ENCODE data around the gene ARHGAP4.

The ARHGAP4 gene

DNA sequence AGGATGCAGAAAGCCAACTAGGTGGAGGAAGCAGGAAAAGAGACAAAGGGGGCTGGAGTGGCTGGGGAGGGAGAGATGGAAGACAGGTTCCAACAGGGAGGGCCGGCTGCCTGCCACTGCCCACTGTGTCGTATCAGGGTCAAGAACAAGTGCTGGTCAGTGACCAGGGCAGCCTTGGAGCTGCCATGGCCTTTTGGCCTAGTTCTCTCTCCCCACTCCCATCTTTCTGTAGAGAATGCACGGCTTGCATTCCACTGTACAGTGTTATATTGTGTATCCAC, 52.0 kb downstream of the ARHGAP4 start:
- H3K27me3 ChIP-seq: no peaks in the 10 kb centered on the region
- TF ChIP-seq, protein P1, sequence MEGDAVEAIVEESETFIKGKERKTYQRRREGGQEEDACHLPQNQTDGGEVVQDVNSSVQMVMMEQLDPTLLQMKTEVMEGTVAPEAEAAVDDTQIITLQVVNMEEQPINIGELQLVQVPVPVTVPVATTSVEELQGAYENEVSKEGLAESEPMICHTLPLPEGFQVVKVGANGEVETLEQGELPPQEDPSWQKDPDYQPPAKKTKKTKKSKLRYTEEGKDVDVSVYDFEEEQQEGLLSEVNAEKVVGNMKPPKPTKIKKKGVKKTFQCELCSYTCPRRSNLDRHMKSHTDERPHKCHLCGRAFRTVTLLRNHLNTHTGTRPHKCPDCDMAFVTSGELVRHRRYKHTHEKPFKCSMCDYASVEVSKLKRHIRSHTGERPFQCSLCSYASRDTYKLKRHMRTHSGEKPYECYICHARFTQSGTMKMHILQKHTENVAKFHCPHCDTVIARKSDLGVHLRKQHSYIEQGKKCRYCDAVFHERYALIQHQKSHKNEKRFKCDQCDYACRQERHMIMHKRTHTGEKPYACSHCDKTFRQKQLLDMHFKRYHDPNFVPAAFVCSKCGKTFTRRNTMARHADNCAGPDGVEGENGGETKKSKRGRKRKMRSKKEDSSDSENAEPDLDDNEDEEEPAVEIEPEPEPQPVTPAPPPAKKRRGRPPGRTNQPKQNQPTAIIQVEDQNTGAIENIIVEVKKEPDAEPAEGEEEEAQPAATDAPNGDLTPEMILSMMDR (IDR thresholded peaks at IDR 0.05; ENCODE audit: low read depth, low read length): no peak
- H3K4me1 ChIP-seq: peaks cover 33% of the 10 kb centered on the region
- no peaks in the 10 kb centered on the region for H3K9me3 ChIP-seq
- H3K4me3 ChIP-seq (ENCODE audit: low read depth, low read length): peak overlapping the region; percentile 84
- peaks cover 36% of the 10 kb centered on the region for H3K36me3 ChIP-seq
- DNase-seq: no peak

DNA sequence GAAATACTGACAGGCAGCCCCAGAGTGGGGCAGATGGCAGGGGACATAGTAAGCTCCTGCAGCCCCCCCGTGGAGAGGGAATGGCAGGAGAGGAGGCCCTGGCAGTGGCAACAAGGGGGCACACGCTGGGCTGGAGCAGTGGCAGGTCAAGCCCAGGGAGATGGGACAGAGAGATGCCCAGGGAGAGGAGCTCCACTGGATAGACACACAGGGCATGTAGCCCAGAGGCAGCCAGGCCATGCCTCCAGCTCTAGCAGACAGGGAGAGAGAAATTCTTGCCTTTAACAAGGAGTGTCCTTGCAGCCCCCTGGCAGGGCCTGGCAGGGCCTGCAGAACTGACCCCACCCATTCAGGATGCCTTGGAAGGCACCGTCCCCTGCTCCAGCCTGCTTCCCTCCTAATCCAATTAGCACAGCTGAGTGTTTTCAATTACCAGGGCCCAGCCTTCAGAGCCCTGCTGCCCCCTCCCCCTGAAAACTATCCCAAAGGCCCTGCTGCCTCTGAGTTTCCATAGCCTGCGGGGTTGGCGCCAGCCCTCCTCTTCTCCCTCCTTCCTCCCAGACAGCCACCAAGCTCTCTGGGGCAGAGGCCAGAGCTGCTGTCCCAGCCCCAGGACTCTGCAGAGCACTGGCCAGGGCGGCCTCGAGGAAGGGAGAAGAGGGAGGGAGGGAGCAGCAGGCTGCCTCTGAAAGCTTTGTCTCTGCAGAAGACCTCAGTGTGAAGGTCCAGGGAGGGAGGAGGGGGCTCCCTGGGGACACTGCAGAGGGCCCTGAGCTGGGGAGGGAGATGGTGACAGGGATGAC, 52.6 kb downstream of the ARHGAP4 start:
- Histone ChIP-seq H3K27me3 (no peaks in the 10 kb centered on the region), H3K4me3 (ENCODE audit: low read depth, low read length) (peak overlapping the region; percentile 84), H3K9me3 (no peaks in the 10 kb centered on the region), H3K36me3 (peaks cover 42% of the 10 kb centered on the region), H3K4me1 (peaks cover 33% of the 10 kb centered on the region)
- TF ChIP-seq, protein P1 (IDR thresholded peaks at IDR 0.05; ENCODE audit: low read depth, low read length): no peak
- peak; percentile 93 for DNase-seq

DNA sequence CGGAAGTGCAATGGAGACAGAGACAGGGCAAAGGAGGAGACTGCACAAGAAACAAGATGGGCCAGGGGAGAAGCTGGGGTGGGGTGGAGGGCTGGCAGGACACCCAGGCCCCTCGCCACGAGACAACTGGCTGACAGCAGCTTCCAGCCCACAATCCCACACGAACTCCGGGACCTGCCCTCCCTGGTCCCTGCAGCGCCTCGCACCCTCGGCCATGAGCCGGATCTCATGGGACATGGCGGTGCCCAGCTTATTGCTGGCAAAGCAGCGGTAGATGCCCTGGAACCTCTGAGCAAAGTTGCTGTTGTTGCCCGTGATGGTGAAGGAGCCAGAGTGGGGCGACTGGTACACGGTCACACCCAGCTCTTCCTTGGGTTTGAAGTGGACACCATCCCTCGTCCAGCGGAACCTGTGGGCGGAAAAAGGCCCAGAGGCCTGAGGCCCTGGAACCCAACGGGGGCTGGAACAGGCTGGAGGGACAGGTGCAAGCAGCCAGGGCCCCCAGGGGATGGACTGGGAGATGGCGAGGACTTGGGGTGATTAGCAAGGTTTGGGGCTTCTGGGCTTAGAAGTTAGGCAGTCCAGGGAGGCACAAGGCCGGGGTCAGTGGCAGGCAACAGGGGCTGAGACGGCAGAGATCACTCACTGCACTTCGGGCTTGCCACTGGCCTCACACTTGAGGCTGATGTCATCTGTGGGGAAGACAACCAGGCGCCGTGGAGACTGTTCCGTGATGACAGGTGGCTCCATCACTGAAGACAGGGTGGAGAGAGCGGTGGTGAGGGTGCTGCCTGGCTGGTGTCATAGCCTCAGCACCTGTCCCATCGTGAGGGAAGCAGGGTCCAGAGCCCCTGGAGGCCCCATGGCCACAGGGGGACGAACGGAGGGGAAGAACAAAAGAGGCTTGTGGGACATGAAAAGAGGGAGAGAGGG, 53.9 kb downstream of the ARHGAP4 start:
- Histone ChIP-seq H3K9me3 (no peaks in the 10 kb centered on the region), H3K27me3 (no peaks in the 10 kb centered on the region), H3K4me1 (peaks cover 23% of the 10 kb centered on the region), H3K4me3 (ENCODE audit: low read depth, low read length) (peak overlapping the region; percentile 41; the same call in 1 of the 2 replicates), H3K36me3 (peaks cover 55% of the 10 kb centered on the region)
- TF ChIP-seq, protein P1 (IDR thresholded peaks at IDR 0.05; ENCODE audit: low read depth, low read length): no peak
- no peak for DNase-seq

DNA sequence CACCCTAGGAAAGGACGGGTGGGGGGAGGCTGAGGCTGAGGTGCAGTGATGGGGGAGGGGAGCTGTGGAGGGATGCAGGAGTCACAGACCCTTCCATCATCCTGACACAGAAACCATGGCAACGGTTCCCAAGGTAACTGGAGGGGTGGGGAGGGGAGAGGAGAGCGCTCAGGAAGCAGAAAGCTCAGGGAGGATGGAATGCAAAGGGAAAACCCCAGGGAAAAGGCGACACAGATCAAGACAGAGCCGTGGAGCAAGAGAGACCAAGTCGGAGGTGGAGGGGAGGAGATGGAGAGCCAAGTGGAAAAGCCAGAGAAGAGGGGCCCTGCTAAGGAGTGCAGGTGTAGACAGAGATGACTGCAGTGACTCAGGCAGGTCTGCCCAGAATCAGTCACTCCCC, 54.6 kb downstream of the ARHGAP4 start:
- peaks cover 22% of the 10 kb centered on the region for H3K4me1 ChIP-seq
- DNase-seq: no peak
- H3K4me3 ChIP-seq (ENCODE audit: low read depth, low read length): no peak overlapping the region
- no peaks in the 10 kb centered on the region for H3K27me3 ChIP-seq
- no peaks in the 10 kb centered on the region for H3K9me3 ChIP-seq
- TF ChIP-seq, protein P1 (IDR thresholded peaks at IDR 0.05; ENCODE audit: low read depth, low read length): no peak
- peaks cover 62% of the 10 kb centered on the region for H3K36me3 ChIP-seq

DNA sequence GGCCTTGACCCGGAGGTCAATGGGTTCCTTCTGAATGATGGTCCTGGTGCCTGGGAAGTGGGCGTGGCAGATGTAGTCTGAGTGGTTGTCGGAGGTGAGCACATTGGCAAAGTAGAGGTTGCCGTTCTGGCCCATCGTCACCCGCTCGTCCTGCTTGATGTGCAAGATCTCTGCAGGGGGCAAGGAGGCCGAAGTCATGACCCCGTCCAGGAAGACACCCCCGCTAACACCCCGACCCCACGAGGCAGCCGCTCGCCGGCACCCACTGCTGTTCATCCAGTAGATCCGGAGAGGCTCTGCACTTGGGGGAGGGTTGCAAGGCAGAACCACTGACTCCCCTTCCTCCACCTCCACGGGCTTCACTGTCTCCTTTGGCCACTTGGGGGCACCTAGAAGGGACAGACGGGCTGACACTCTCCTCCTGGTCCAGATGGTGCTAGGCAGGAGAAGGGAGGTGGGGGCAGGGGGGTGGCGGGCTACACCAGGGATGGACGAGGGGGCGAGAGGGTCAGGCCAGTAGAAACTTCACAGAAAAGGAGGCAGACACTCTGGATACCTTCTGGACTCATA, 55.2 kb downstream of the ARHGAP4 start:
- no peaks in the 10 kb centered on the region for H3K27me3 ChIP-seq

More for the DNA sequence above, 55.2 kb downstream of the ARHGAP4 start:
- peaks cover 66% of the 10 kb centered on the region for H3K36me3 ChIP-seq
- no peak overlapping the region for H3K4me3 ChIP-seq (ENCODE audit: low read depth, low read length)
- TF ChIP-seq, protein P1 (IDR thresholded peaks at IDR 0.05; ENCODE audit: low read depth, low read length): peak; percentile 22
- DNase-seq: no peak
- no peaks in the 10 kb centered on the region for H3K9me3 ChIP-seq
- H3K4me1 ChIP-seq: peaks cover 18% of the 10 kb centered on the region
